HepG2 (cell line): ENCODE measurements around the gene DCST2. TPM values are rescaled to one million over a fixed set of nuclear protein-coding genes. Genes with fewer than 3 reads are reported as not detected.

Experiments used
- ATF3 ChIP-seq: sonication (generic); formaldehyde crosslinking; IDR thresholded peaks from 2 replicates; pipeline ENCODE4 v1.4.0; 2020; ENCODE audit warnings: missing genetic modification reagents
- CBFB ChIP-seq: sonication (generic); formaldehyde crosslinking; IDR thresholded peaks from 2 replicates; pipeline ENCODE4 v1.4.0; 2020; ENCODE audit warnings: missing genetic modification reagents
- FOSL2 ChIP-seq: sonication (generic); formaldehyde crosslinking; IDR thresholded peaks from 2 replicates; pipeline ENCODE4 v1.4.0; 2020; ENCODE audit warnings: missing genetic modification reagents
- HMG20B ChIP-seq: conservative IDR thresholded peaks from 2 replicates; pipeline ENCODE4 v1.6.1; 2016; ENCODE audit warnings: missing genetic modification reagents, missing compliant biosample characterization
- JUNB ChIP-seq: sonication (generic); formaldehyde crosslinking; IDR thresholded peaks from 2 replicates; pipeline ENCODE4 v1.8.0; 2022; ENCODE audit warnings: missing genetic modification reagents, mild to moderate bottlenecking, borderline replicate concordance
- MAX ChIP-seq: IDR thresholded peaks from 2 replicates; pipeline ENCODE4 v1.6.1; 2012; ENCODE audit warnings: inconsistent platforms
- MYNN ChIP-seq: sonication (generic); formaldehyde crosslinking; IDR thresholded peaks from 2 replicates; pipeline ENCODE4 v1.4.0; 2020; ENCODE audit warnings: mild to moderate bottlenecking, low read depth, missing genetic modification reagents
- SALL2 ChIP-seq: sonication (generic); formaldehyde crosslinking; IDR thresholded peaks from 2 replicates; pipeline ENCODE4 v1.8.1; 2023; ENCODE audit warnings: mild to moderate bottlenecking, missing genetic modification reagents, inconsistent platforms
- SMARCE1 ChIP-seq: fragments of 450-650 bp; IDR thresholded peaks from 2 replicates; pipeline ENCODE4 v1.6.1; 2017; ENCODE audit warnings: borderline replicate concordance
- SRY ChIP-seq: sonication (generic); formaldehyde crosslinking; IDR thresholded peaks from 2 replicates; pipeline ENCODE4 v1.8.0; 2022; ENCODE audit warnings: mild to moderate bottlenecking, missing genetic modification reagents
- SUZ12 ChIP-seq: fragments of 150-350 bp; IDR thresholded peaks from 2 replicates; pipeline ENCODE4 v1.6.1; 2014; ENCODE audit warnings: low read depth, low read length
- TAF1 ChIP-seq: sonication (generic); formaldehyde crosslinking; IDR thresholded peaks from 2 replicates; pipeline ENCODE4 v1.4.0; 2020; ENCODE audit warnings: missing genetic modification reagents
- TCF7 ChIP-seq: sonication (generic); IDR thresholded peaks from 2 replicates; pipeline ENCODE4 v1.6.1; 2016; ENCODE audit warnings: antibody characterized with exemption, low read depth
- YEATS2 ChIP-seq: sonication (generic); formaldehyde crosslinking; IDR thresholded peaks from 2 replicates; pipeline ENCODE4 v1.4.0; 2020; ENCODE audit warnings: missing genetic modification reagents, borderline replicate concordance
- ZBTB42 ChIP-seq: sonication (generic); formaldehyde crosslinking; IDR thresholded peaks from 2 replicates; pipeline ENCODE4 v1.5.0; 2020; ENCODE audit warnings: mild to moderate bottlenecking, missing genetic modification reagents
- ZFY ChIP-seq: sonication (generic); formaldehyde crosslinking; IDR thresholded peaks from 2 replicates; pipeline ENCODE4 v1.4.0; 2020; ENCODE audit warnings: missing genetic modification reagents
- ZNF232 ChIP-seq: sonication (generic); formaldehyde crosslinking; IDR thresholded peaks from 2 replicates; pipeline ENCODE4 v1.4.0; 2020; ENCODE audit warnings: missing genetic modification reagents, borderline replicate concordance
- ZNF256 ChIP-seq: sonication (generic); formaldehyde crosslinking; conservative IDR thresholded peaks from 2 replicates; pipeline ENCODE4 v1.4.0; 2020; ENCODE audit warnings: missing genetic modification reagents
- ZNF350 ChIP-seq: sonication (generic); formaldehyde crosslinking; IDR thresholded peaks from 2 replicates; pipeline ENCODE4 v1.4.0; 2020; ENCODE audit warnings: mild to moderate bottlenecking, low read depth, missing genetic modification reagents, borderline replicate concordance
- ZNF367 ChIP-seq: sonication (generic); formaldehyde crosslinking; IDR thresholded peaks from 2 replicates; pipeline ENCODE4 v1.4.0; 2020; ENCODE audit warnings: missing genetic modification reagents, borderline replicate concordance
- ZNF431 ChIP-seq: sonication (generic); formaldehyde crosslinking; IDR thresholded peaks from 2 replicates; pipeline ENCODE4 v1.9.0; 2022; ENCODE audit warnings: missing genetic modification reagents, low read depth, mild to moderate bottlenecking, borderline replicate concordance
- ZNF616 ChIP-seq: sonication (generic); formaldehyde crosslinking; IDR thresholded peaks from 2 replicates; pipeline ENCODE4 v1.5.0; 2020; ENCODE audit warnings: low read depth, mild to moderate bottlenecking, missing genetic modification reagents
- ZNF629 ChIP-seq: sonication (generic); formaldehyde crosslinking; conservative IDR thresholded peaks from 2 replicates; pipeline ENCODE4 v1.5.0; 2020; ENCODE audit warnings: missing genetic modification reagents
- ZNF644 ChIP-seq: IDR thresholded peaks from 2 replicates; pipeline ENCODE4 v1.6.1; 2016; ENCODE audit warnings: low read depth
- ZNF646 ChIP-seq: sonication (generic); formaldehyde crosslinking; IDR thresholded peaks from 2 replicates; pipeline ENCODE4 v1.9.0; 2021; ENCODE audit warnings: mild to moderate bottlenecking, missing genetic modification reagents
- ZNF7 ChIP-seq: IDR thresholded peaks from 2 replicates; pipeline ENCODE4 v1.6.1; 2016; ENCODE audit warnings: missing biosample characterization, missing genetic modification reagents
- polyA plus RNA-seq, 8 experiments: library from polyadenylated mRNA; depleted of rRNA in 3 of 8; stranded (reverse) in 7 of 8; unstranded in 1 of 8; fragments of >200 nt; fragmentation: Illumina TruSeq in 4 of 8; extraction: Trizol in 4 of 8; gene quantifications; 2 replicates each; pipeline versions ENCODE4 v1.2.1 to v1.2.3, GENCODE V29; 2011 to 2016; ENCODE audit warnings: low read depth in 4 of 8, missing spikeins in 1 of 8, mixed read lengths in 1 of 8; ENCODE audit not compliant: insufficient read depth in 1 of 8
- total RNA-seq, 5 experiments: library from RNA; depleted of rRNA; stranded (reverse); fragments of >200 nt; fragmentation: Illumina TruSeq; extraction: Trizol; gene quantifications; 2 replicates each; pipeline ENCODE4 v1.2.3, GENCODE V29; 2016; ENCODE audit warnings: low read depth in 1 of 5

The DCST2 gene
- total and polyA plus RNA-seq, 2 of the 13 experiments (the other 11 are each of a cell fraction or from before 2014, with no cell fraction given) = 0.74 TPM; not detected in 1

- no peak for TF ChIP-seq ATF3 (CRISPR knock-in tag)
- no peak for TF ChIP-seq SMARCE1
- TF ChIP-seq ZNF644 (CRISPR knock-in tag) = peak; percentile 36; the same call in 1 of the 2 replicates
- no peak for TF ChIP-seq MYNN (CRISPR knock-in tag)
- no peak for TF ChIP-seq ZNF367 (CRISPR knock-in tag)
- no peak for TF ChIP-seq ZNF646 (CRISPR knock-in tag)
- TF ChIP-seq HMG20B (CRISPR knock-in tag) = no peak
- TF ChIP-seq YEATS2 = no peak
- TF ChIP-seq MAX = peak; percentile 83
- no peak for TF ChIP-seq JUNB (CRISPR knock-in tag)
- no peak for TF ChIP-seq ZNF431 (CRISPR knock-in tag)
- no peak for TF ChIP-seq CBFB
- TF ChIP-seq ZNF616 (CRISPR knock-in tag) = no peak
- no peak for TF ChIP-seq ZNF256 (CRISPR knock-in tag)
- no peak for TF ChIP-seq ZNF629 (CRISPR knock-in tag)
- no peak for TF ChIP-seq TCF7
- TF ChIP-seq ZFY (CRISPR knock-in tag) = peak; percentile 64; the same call in 1 of the 2 replicates
- TF ChIP-seq FOSL2 = no peak
- no peak for TF ChIP-seq ZNF7 (CRISPR knock-in tag)
- TF ChIP-seq SUZ12 = no peak
- no peak for TF ChIP-seq ZBTB42 (CRISPR knock-in tag)
- no peak for TF ChIP-seq SALL2 (CRISPR knock-in tag)
- no peak for TF ChIP-seq TAF1 (CRISPR knock-in tag)
- no peak for TF ChIP-seq ZNF232 (CRISPR knock-in tag)
- TF ChIP-seq ZNF350 = no peak
- TF ChIP-seq SRY = no peak
Measured at GRCh38 chr1:154999571-155000410, 33.8 kb downstream of the DCST2 start (continued).
